K562 (cell line): ENCODE results near the gene LAMA2. TPM values are rescaled to one million over a fixed set of nuclear protein-coding genes. Genes with fewer than 3 reads are reported as not detected.

Experiments
- ATAC-seq: fragments of 200-7000 bp; cut with Tn5 transposase; 3 replicates; pipeline ENCODE4 v1.9.1; 2020; ENCODE audit warnings: moderate library complexity
- BruUV-seq: library from RNA; stranded (reverse); fragments of 400-500 nt; replicated peaks from 2 replicates; lab custom pipeline; 2021; lab: Mats Ljungman, UMichigan
- CTCF ChIA-PET: fragments of 300-600 bp; formaldehyde crosslinking; extraction: SDS; loops from one replicate; lab custom pipeline; 2021; ENCODE audit warnings: low intra/inter-chr PET ratio; lab: Yijun Ruan, JAX
- POLR2A ChIA-PET: fragments of 300-600, 350-650 bp; sonication (Branson Sonifier 250); formaldehyde crosslinking; extraction: SDS; loops from one replicate; lab custom pipeline; 2021; ENCODE audit warnings: antibody characterized with exemption, inconsistent platforms; lab: Yijun Ruan, JAX
- DNase-seq, 4 experiments: peaks; one replicate each; pipeline versions ENCODE4 v3.0.0 to v3.0.0-alpha.2; 2011 to 2018; ENCODE audit warnings: low spot score in 3 of 4, mixed read lengths in 3 of 4; ENCODE audit errors: extremely low read depth in 1 of 4
- FAIRE-seq: peaks from 2 replicates; lab custom pipeline; 2011; peaks lifted over from hg19 to GRCh38; lab: Jason Lieb, UNC
- H2AFZ ChIP-seq: 2 replicates; pipeline ENCODE4 v1.6.0; 2011; ENCODE audit warnings: low read depth, low read length, control low read depth, inconsistent platforms
- H3K27ac ChIP-seq: fragments of 200-600 bp; 3 replicates; pipeline ENCODE4 v1.8.0; 2011; ENCODE audit warnings: low read depth, mild to moderate bottlenecking, control low read depth, inconsistent platforms, low read length, moderate library complexity, mixed read lengths; ENCODE audit errors: extremely low read depth
- H3K27me3 ChIP-seq, 2 experiments: fragments of 300-600 bp in 1 of 2; 2 replicates in 1 of 2; 3 replicates in 1 of 2; pipeline versions ENCODE4 v1.6.0 to v1.8.0; 2011; ENCODE audit warnings: inconsistent platforms in 2 of 2, low read length in 2 of 2, mild to moderate bottlenecking in 1 of 2, mixed read lengths in 1 of 2, moderate library complexity in 1 of 2; ENCODE audit not compliant: control insufficient read depth in 2 of 2, insufficient read depth in 2 of 2
- H3K36me3 ChIP-seq: fragments of 300-600 bp; 3 replicates; pipeline ENCODE4 v1.8.0; 2011; ENCODE audit warnings: mild to moderate bottlenecking, low read length, inconsistent platforms; ENCODE audit not compliant: control insufficient read depth, insufficient read depth
- H3K4me1 ChIP-seq, 2 experiments: fragments of 200-600 bp in 1 of 2; replicated peaks in 1 of 2; 2 replicates in 1 of 2; 3 replicates in 1 of 2; pipeline versions ENCODE4 v1.5.1 to v1.8.0; 2011; ENCODE audit warnings: inconsistent platforms in 2 of 2, low read length in 2 of 2, mild to moderate bottlenecking in 1 of 2, mixed read lengths in 1 of 2, moderate library complexity in 1 of 2; ENCODE audit not compliant: control insufficient read depth in 2 of 2, insufficient read depth in 2 of 2
- H3K4me2 ChIP-seq: 2 replicates; pipeline ENCODE4 v1.6.1; 2011; ENCODE audit warnings: low read length, control low read depth, inconsistent platforms, mixed read lengths; ENCODE audit not compliant: insufficient read depth
- H3K4me3 ChIP-seq: fragments of 200-600 bp; sonication (generic), shearing (Covaris generic); 2 replicates; pipeline ENCODE4 v1.5.1; 2016; ENCODE audit warnings: control low read depth, inconsistent platforms
- H3K79me2 ChIP-seq: fragments of 200-600 bp; 3 replicates; pipeline ENCODE4 v1.8.0; 2011; ENCODE audit warnings: low read length, inconsistent platforms; ENCODE audit not compliant: control insufficient read depth, insufficient read depth
- H3K9ac ChIP-seq, 2 experiments: 2 replicates each; pipeline versions ENCODE4 v1.6.0 to v1.6.1; 2011; ENCODE audit warnings: low read depth in 2 of 2, low read length in 2 of 2, control low read depth in 1 of 2, inconsistent platforms in 1 of 2, mild to moderate bottlenecking in 1 of 2, mixed read lengths in 1 of 2; ENCODE audit not compliant: insufficient read depth in 1 of 2
- H3K9me1 ChIP-seq: one replicate; pipeline ENCODE4 v1.6.0; 2011; ENCODE audit warnings: inconsistent platforms, mild to moderate bottlenecking, low read length, moderate library complexity; ENCODE audit not compliant: control insufficient read depth, insufficient read depth
- H3K9me3 ChIP-seq: replicated peaks from 2 replicates; pipeline ENCODE4 v1.5.1; 2011; ENCODE audit warnings: low read depth, low read length, inconsistent platforms; ENCODE audit not compliant: control insufficient read depth, insufficient read depth
- H4K20me1 ChIP-seq: replicated peaks from 2 replicates; pipeline ENCODE4 v1.6.1; 2011; ENCODE audit warnings: low read length, inconsistent platforms, mixed read lengths; ENCODE audit not compliant: control insufficient read depth, insufficient read depth
- ARID2 ChIP-seq: fragments of 450-650 bp; IDR thresholded peaks from 2 replicates; pipeline ENCODE4 v1.6.1; 2017; ENCODE audit warnings: antibody characterized with exemption, mild to moderate bottlenecking
- BCLAF1 ChIP-seq, 2 experiments: fragments of 450-650 bp in 1 of 2; IDR thresholded peaks; 2 replicates each; pipeline ENCODE4 v1.6.1; 2011 to 2017; ENCODE audit warnings: low read depth in 2 of 2, antibody characterized with exemption in 1 of 2, borderline replicate concordance in 1 of 2, low read length in 1 of 2, mild to moderate bottlenecking in 1 of 2, mixed read lengths in 1 of 2; ENCODE audit not compliant: control insufficient read depth in 1 of 2
- BRCA1 ChIP-seq, 2 experiments: fragments of 450-650 bp in 1 of 2; sonication (generic) in 1 of 2; formaldehyde crosslinking in 1 of 2; IDR thresholded peaks; 2 replicates each; pipeline versions ENCODE4 v1.5.0 to v1.6.1; 2017 to 2020; ENCODE audit warnings: mild to moderate bottlenecking in 1 of 2, missing genetic modification reagents in 1 of 2
- CEBPB ChIP-seq: fragments of 450-650 bp; IDR thresholded peaks from 2 replicates; pipeline ENCODE4 v1.6.1; 2016; ENCODE audit warnings: missing genetic modification characterization, missing compliant biosample characterization
- ELF1 ChIP-seq: fragments of 200-800 bp; sonication (Bioruptor generic); IDR thresholded peaks from 2 replicates; pipeline ENCODE4 v1.6.1; 2016; ENCODE audit warnings: missing genetic modification characterization, missing compliant biosample characterization
- FOXK1 ChIP-seq: sonication (generic); formaldehyde crosslinking; IDR thresholded peaks from 2 replicates; pipeline ENCODE4 v1.8.0; 2022; ENCODE audit warnings: missing genetic modification reagents, mild to moderate bottlenecking, borderline replicate concordance
- MBD2 ChIP-seq: sonication (generic); IDR thresholded peaks from 2 replicates; pipeline ENCODE4 v1.6.1; 2016; ENCODE audit warnings: low read depth, borderline replicate concordance
- NR2C1 ChIP-seq, 2 experiments: fragments of 450-650 bp; IDR thresholded peaks; 2 replicates each; pipeline ENCODE4 v1.6.1; 2017; ENCODE audit warnings: mild to moderate bottlenecking in 2 of 2, antibody characterized with exemption in 1 of 2, inconsistent platforms in 1 of 2, missing compliant biosample characterization in 1 of 2, missing genetic modification characterization in 1 of 2
- SNIP1 ChIP-seq: fragments of 450-650 bp; IDR thresholded peaks from 2 replicates; pipeline ENCODE4 v1.7.1; 2017; ENCODE audit warnings: low read depth, mild to moderate bottlenecking
- ZKSCAN3 ChIP-seq: fragments of 250-450 bp; sonication (Bioruptor Pico); IDR thresholded peaks from 2 replicates; pipeline ENCODE4 v1.4.0; 2020
- ZNF274 ChIP-seq: IDR thresholded peaks from 2 replicates; pipeline ENCODE4 v1.6.1; 2011; ENCODE audit warnings: low read depth, mild to moderate bottlenecking, low read length, moderate library complexity, borderline replicate concordance
- ZNF717 ChIP-seq: fragments of 250-450 bp; sonication (Bioruptor Pico); IDR thresholded peaks from 2 replicates; pipeline ENCODE4 v1.5.0; 2021
- WGBS: fragments of 100-300 bp; shearing (Covaris generic); methylation state at CpG from one replicate; pipeline ENCODE4 v1.1.6; 2016; ENCODE audit warnings: low coverage, mixed read lengths; ENCODE audit not compliant: insufficient coverage; ENCODE audit errors: missing lambda C conversion rate; 5-methylcytosine and 5-hydroxymethylcytosine counted together
- in situ Hi-C: fragments of 300-500 bp; cut with MboI; formaldehyde crosslinking; loops from 4 replicates; pipeline ENCODE4 v1.15.0; 2018; ENCODE audit warnings: inconsistent platforms, mixed read lengths
- intact Hi-C: fragments of 100-400 bp; cut with micrococcal nuclease; formaldehyde crosslinking; loops from 2 replicates; pipeline ENCODE4 v1.14.2; 2022
- polyA plus RNA-seq, 8 experiments: library from polyadenylated mRNA; depleted of rRNA in 4 of 8; stranded (reverse) in 5 of 8; unstranded in 3 of 8; fragments of >200 nt; fragmentation: Nextera tagmentation in 2 of 8; fragmentation: Illumina TruSeq in 1 of 8; extraction: Ambion mirVana in 2 of 8; extraction: Trizol in 1 of 8; gene quantifications; 2 replicates each; pipeline versions ENCODE4 v1.2.1 to v1.2.3, GENCODE V29; 2011 to 2014; ENCODE audit warnings: inconsistent platforms in 1 of 8, missing spikeins in 1 of 8
- total RNA-seq, 7 experiments: library from RNA; depleted of rRNA in 6 of 7; stranded (reverse); fragments of >200 nt in 6 of 7; fragmentation: Illumina TruSeq in 2 of 7; extraction: Trizol in 2 of 7; gene quantifications; 2 replicates each; pipeline versions ENCODE4 v1.2.1 to v1.2.3, GENCODE V29; 2011 to 2021; ENCODE audit warnings: low replicate concordance in 1 of 7

LAMA2 gene
- total and polyA plus RNA-seq, 9 of the 15 experiments (the other 6 are each of a cell fraction or from before 2014, with no cell fraction given), result 0.04 to 1.5 (median 0.36) TPM

GRCh38 chr6:129117355-129117754, 234.4 kb downstream of the LAMA2 start:
- no peaks in the 10 kb centered on the region for H3K9me1 ChIP-seq
- H4K20me1 ChIP-seq, result no peaks in the 10 kb centered on the region
- H3K79me2 ChIP-seq, result no peaks in the 10 kb centered on the region
- TF ChIP-seq MBD2 (no peak), SNIP1 (no peak), ZKSCAN3 (no peak)
- no peaks in the 10 kb centered on the region for H3K36me3 ChIP-seq
- H3K9me3 ChIP-seq, result no peaks in the 10 kb centered on the region
- WGBS, result 3% methylated on average over 5 of the region's 5 CpGs
- no peak overlapping the region for H3K4me2 ChIP-seq
- CTCF ChIA-PET, result no interaction called here
- no peak overlapping the region for H3K4me3 ChIP-seq
- DNase-seq (no peak), ATAC-seq (no peak), FAIRE-seq (no peak)
- POLR2A ChIA-PET, result no interaction called here
- intact Hi-C loops, result no loop called here
- no peak overlapping the region for H3K9ac ChIP-seq
- no peak overlapping the region for H2AFZ ChIP-seq
- in situ Hi-C loops, result no loop called here
- no peak overlapping the region for H3K27ac ChIP-seq
- no peaks in the 10 kb centered on the region for H3K4me1 ChIP-seq
- H3K27me3 ChIP-seq, result no peaks in the 10 kb centered on the region
- no TSS peak for BruUV-seq

GRCh38 chr6:129120856-129121638, 238.1 kb downstream of the LAMA2 start:
- Histone ChIP-seq H3K36me3 (no peaks in the 10 kb centered on the region), H3K27me3 (no peaks in the 10 kb centered on the region), H4K20me1 (no peaks in the 10 kb centered on the region), H2AFZ (no peak overlapping the region), H3K9me1 (no peaks in the 10 kb centered on the region), H3K4me2 (no peak overlapping the region), H3K4me1 (no peaks in the 10 kb centered on the region), H3K27ac (no peak overlapping the region), H3K79me2 (no peaks in the 10 kb centered on the region), H3K9ac (no peak overlapping the region), H3K4me3 (no peak overlapping the region), H3K9me3 (no peaks in the 10 kb centered on the region)
- POLR2A ChIA-PET, result no interaction called here
- no peak for DNase-seq
- CTCF ChIA-PET, result no interaction called here
- ATAC-seq, result no peak
- in situ Hi-C loops (no loop called here), intact Hi-C loops (no loop called here)
- no peak for FAIRE-seq
- 0% methylated on average over 3 of the region's 3 CpGs for WGBS
- no TSS peak for BruUV-seq
- TF ChIP-seq ARID2, result no peak
- no peak for TF ChIP-seq CEBPB (tag)
- no peak for TF ChIP-seq FOXK1 (CRISPR knock-in tag)
- no peak for TF ChIP-seq BCLAF1 (IDR thresholded peaks at IDR 0.05; ENCODE audit: borderline replicate concordance in 1 of 2, control insufficient read depth in 1 of 2, low read depth in 2 of 2, low read length in 1 of 2)
- no peak for TF ChIP-seq BRCA1 (IDR thresholded peaks at IDR 0.05)
- no peak for TF ChIP-seq BRCA1 (CRISPR knock-in tag; IDR thresholded peaks at IDR 0.05)
- TF ChIP-seq ELF1 (tag), result no peak
- no peak for TF ChIP-seq NR2C1 (IDR thresholded peaks at IDR 0.05)
- TF ChIP-seq NR2C1 (tag; IDR thresholded peaks at IDR 0.05), result no peak
- no peak for TF ChIP-seq ZNF717 (CRISPR knock-in tag)
- TF ChIP-seq ZNF274, result no peak
